ENCODE measurements around the gene MCRS1.
"Not testable (repeated sequence)": the region's sequence is repeated elsewhere in the genome, so short reads cannot be mapped to it uniquely, and the experiment has no call there.

Gene MCRS1, protein sequence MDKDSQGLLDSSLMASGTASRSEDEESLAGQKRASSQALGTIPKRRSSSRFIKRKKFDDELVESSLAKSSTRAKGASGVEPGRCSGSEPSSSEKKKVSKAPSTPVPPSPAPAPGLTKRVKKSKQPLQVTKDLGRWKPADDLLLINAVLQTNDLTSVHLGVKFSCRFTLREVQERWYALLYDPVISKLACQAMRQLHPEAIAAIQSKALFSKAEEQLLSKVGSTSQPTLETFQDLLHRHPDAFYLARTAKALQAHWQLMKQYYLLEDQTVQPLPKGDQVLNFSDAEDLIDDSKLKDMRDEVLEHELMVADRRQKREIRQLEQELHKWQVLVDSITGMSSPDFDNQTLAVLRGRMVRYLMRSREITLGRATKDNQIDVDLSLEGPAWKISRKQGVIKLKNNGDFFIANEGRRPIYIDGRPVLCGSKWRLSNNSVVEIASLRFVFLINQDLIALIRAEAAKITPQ

DNA sequence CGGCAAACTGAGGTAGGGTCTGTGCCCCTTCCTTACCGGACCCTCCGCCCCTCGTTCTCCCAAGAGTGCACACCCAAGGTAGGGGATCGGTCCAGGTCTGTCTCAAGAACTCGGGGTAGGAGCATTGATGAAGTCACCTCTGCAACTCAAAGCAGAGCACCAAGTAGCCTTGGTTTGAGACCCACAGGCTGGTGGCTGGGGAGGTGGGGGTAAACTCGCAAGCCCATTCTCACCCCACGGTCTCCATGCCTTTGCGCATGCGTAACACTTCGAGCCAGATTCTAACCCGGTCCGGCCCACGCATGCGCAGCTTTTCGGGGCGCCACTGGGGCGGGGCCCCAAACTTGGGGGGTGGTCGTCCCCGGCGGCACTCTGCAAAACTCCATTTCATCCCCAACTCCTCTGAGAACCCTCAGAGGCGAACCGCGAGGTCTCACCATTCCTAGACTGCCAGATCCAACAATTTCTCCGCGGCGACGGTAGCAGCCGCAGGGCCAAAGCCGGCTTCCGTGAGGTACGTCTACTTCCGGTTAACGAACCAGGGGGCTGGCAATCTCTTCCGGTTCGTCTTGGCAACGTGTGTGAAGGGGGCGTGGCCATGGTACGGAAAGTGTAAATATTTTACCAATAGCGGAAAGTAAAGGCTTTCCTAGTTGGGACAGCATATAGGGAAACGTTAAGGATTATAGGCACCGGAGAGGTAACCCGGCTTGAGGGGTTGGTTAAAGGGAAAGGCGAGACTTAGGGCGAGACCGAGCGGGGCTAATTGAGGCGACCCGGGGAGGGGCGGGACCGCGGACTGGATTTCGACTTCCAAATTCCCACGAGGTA, at the start of gene MCRS1:
Gene MCRS1, minus strand, starts transcription at position 532 of the 831 bp plus-strand sequence. CDS start 1,411 bp downstream, outside the sequence.
- peak; percentile 93 for DNase-seq

GRCh38 chr12:49616533-49617219, 48.7 kb upstream of the MCRS1 start:
- no peak for DNase-seq

GRCh38 chr12:49615725-49616124, 47.8 kb upstream of the MCRS1 start:
- DNase-seq: no peak

GRCh38 chr12:49612210-49612609, 44.3 kb upstream of the MCRS1 start:
- no peak for DNase-seq

DNA sequence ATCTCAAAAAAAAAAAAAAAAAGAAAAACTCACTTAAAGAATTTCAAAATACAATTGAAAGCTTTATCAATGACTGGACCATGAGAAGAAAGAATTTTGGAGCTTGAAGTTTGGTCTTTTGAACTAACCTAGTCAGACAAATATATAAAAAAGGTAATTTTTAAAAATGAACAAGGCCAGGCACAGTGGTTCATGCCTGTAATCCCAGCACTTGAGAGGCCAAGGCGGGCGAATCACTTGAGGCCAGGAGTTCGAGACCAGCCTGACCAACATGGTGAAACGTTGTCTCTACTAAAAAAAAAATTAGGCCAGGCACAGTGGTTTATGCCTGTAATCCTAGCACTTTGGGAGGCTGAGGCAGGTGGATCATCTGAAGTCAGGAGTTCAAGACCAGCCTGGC, 42.8 kb upstream of the MCRS1 start:
- DNase-seq: not testable (repeated sequence)

DNA sequence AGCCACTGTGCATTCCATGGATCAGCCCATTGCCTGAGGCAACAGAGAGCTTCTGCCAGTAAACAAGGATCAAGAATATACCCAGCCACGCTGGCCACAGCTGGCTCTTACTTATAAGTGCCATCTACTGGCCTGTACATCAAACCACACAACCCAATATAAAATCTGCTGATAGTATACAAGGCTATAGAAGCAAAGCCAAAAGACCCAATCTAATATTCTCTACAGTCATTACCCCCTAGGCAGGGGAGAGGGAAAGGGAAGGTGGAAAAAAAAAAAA, 41.9 kb upstream of the MCRS1 start:
- no peak for DNase-seq

DNA sequence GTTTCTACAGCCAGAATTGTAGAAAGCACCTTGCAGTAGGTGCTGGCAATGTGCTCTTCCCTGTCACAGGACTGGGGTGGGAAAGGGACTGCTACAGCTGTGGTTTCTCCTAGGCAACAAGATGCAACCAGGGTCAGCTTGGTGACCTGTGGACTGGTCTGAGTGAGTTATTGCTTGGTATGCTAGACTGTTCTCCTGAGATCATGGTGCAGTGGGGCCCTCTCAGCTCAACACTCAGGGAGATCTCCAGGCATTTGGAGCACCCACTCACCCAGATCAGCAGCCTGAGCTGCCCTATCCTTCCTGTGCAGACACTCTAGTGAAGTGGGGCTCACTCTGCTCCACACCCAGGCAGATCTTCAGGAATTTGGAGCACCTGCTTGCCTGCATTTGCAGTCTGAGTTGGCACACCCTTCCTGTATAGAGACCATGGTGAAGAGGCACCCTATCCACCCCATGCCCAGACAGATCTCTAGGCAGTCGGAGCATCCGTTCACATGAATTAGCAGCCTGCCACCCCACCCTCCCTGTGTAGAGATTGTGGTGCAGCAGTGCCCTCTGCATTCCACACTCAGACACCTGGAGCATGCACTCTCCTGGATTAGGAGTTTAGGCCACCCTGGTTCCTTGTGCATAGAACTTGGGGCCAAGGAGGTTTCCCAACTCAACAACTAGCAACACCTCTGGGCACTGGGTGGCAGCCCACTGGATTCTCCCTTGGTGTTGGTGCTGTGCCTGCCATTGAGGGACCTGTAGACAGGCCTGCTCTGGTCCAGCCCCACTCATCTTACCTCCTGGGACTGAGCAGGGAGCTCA, 41.3 kb upstream of the MCRS1 start:
- no peak for DNase-seq

DNA sequence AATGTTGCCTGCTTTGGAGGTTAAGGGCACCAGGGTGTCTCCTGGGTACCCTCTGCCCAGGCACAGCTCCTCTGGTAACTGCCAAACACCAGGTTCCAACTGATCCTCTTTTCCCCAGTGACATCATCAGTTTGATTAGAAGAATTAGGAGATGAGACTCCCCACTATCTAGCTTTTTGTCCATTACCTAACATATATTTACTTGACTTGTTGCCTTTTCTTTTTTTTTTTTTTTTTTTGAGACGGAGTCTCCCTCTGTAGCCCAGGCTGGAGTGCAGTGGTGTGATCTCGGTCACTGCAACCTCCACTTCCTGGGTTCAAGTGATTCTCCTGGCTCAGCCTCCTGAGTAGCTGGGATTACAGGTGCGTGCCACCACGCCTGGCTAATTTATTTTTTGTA, 37.6 kb upstream of the MCRS1 start, which contains the start of gene FAM186B:
Gene FAM186B, minus strand, starts transcription at position 101 of the 400 bp plus-strand sequence. CDS start 162 bp downstream, outside the sequence.
- DNase-seq: not testable (repeated sequence)

GRCh38 chr12:49604856-49605255, 36.9 kb upstream of the MCRS1 start:
- DNase-seq: no peak

DNA sequence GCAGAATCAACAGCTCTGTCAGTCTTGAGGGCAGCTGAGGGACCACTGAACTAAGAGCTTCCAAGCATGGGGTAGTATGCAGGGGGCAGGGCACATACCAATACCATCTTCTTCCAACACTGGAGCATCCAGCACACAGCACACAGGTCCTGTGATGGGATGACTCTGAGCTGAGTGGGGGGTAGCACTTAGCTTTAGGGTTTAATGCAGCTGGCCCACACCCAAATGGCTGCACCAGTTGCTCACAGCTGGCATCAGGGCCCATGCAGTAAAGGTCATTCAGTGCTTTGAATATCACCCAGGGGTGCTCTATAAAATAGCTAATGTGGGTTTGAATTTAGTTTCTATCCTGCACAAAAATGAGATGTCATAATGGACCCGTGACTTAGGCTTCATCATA, 35.8 kb upstream of the MCRS1 start:
- no peak for DNase-seq

DNA sequence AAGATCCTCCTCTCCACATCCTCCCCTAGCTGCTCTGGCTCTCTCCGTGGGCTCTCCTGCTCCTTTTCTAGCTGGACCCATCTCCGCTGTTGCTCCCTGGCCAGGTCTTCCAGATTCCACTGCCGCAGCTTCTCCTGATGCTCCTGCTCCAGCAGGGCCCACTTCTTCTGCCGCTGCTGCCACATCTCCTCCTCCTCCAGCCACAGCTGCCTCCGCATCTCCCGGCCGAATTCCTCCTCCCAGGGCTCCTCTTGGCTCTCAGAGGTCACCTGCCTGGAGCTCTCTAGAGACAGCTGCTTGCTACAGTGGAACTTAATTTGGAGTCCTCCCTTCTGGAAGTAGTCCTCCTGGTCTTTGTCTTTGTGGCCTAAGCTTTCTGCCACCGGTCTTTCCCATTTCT, 32.0 kb upstream of the MCRS1 start:
- DNase-seq: no peak

DNA sequence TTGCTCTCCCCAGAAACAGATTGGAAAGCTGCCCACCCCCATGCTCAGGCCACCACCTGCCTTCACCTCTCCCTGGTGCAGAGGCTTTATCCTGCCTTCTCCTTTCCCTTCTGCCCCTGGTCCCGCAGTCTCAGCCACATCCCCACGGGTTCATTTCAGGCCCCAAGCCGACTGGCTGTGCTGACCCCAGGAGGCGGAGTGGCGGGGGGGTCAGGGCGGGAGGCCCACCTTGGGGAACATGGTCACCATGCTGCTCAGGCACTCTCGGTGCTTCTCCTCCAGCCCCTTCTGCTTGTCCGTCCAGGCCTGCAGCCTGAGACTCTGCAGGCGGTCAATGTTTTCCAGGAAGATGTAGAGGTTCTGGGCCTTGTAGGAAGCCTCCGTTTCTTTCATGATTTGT, 30.6 kb upstream of the MCRS1 start:
- no peak for DNase-seq

GRCh38 chr12:49588721-49589516, 21.0 kb upstream of the MCRS1 start:
- no peak for DNase-seq

DNA sequence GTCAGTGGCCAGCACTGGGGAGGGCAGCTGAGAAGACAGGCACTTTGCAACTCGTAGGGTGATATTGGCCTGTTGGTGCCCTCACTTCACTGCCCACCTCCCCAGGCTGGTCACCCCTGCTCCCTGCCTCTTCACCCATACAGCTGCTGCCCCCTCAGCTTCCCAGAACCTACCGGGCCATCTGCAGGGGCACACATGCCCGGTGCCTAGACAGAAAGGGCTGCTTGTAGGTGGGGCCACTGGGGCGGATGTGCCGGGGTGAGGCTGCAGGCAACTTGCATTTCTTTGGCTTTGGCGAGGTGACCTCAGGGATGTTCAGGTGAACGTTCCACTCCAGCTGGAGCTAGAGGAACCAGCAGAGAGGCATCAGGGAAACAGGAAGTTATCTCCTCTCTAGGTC, 20.3 kb upstream of the MCRS1 start:
- no peak for DNase-seq

GRCh38 chr12:49587174-49587908, 19.4 kb upstream of the MCRS1 start:
- no peak for DNase-seq

GRCh38 chr12:49585477-49586459, 17.8 kb upstream of the MCRS1 start:
- no peak for DNase-seq

DNA sequence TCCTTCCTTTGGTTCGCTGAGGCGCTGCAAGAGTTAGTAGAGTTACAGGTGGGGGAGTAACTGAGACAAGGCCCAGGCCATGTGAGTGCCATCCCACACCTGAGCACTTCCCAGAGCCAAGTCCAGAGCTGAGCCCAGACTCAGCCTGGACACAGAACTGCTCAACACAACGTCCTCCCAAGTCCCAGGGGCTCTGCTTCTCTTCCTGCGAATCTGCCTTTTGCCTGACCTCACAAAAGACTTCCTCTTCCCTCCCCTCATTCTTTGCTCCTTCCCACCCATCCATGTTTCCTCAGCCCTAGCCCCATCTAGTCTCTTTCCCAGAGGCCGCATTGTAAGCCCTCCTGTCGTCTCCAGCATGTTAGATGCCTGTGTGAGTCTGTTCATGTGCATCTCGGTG, 16.6 kb upstream of the MCRS1 start:
- DNase-seq: no peak

GRCh38 chr12:49583366-49584094, 15.6 kb upstream of the MCRS1 start:
- DNase-seq: peak; percentile 68

DNA sequence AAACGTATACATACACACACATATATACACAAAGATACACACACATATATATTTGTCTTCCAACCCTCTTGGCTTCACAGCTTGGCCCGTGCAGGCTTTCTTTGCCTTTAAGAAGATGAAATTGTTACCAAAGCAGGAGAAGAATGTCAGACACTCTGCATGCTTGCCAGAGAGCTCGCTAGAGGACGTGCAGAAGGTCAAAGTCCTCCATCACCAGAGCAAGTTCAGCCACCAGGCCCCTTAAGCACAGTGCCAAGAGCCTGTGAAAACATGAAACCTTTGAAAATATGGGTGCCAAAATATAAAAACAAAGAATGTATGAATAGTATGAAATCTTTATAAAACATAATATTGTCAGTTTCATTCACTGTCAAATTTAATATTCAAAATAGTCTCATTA, 14.9 kb upstream of the MCRS1 start:
- DNase-seq: peak; percentile 58

Data from femur (tissue), 1 donor.